Measurements from ENCODE around the gene LRRTM4.
"Not testable (repeated sequence)": the region's sequence is repeated elsewhere in the genome, so short reads cannot be mapped to it uniquely, and the experiment has no call there.

Gene LRRTM4

GRCh38 chr2:77081597-77081996 lies 440.6 kb downstream of the LRRTM4 start:
- Mint-ChIP-seq H3K27me3 (no peaks in the 10 kb centered on the region), H3K27ac (no peak overlapping the region), H3K36me3 (ENCODE audit: low read depth) (no peaks in the 10 kb centered on the region), H3K9me3 (peaks cover 11% of the 10 kb centered on the region), H3K4me1 (ENCODE audit: low read depth) (no peaks in the 10 kb centered on the region), H3K4me3 (no peak overlapping the region)

- Mint-ChIP-seq H3K27ac (no peak overlapping the region), H3K4me1 (ENCODE audit: low read depth) (no peaks in the 10 kb centered on the region), H3K9me3 (peaks cover 4% of the 10 kb centered on the region), H3K4me3 (no peak overlapping the region), H3K36me3 (ENCODE audit: low read depth) (no peaks in the 10 kb centered on the region), H3K27me3 (no peaks in the 10 kb centered on the region)
Observed at GRCh38 chr2:77064324-77064723, 457.9 kb downstream of the LRRTM4 start.

GRCh38 chr2:77054938-77055337 lies 467.2 kb downstream of the LRRTM4 start:
- H3K9me3 Mint-ChIP-seq = peaks cover 12% of the 10 kb centered on the region
- H3K4me1 Mint-ChIP-seq (ENCODE audit: low read depth) = no peaks in the 10 kb centered on the region
- H3K27me3 Mint-ChIP-seq = no peaks in the 10 kb centered on the region
- no peaks in the 10 kb centered on the region for H3K36me3 Mint-ChIP-seq (ENCODE audit: low read depth)
- H3K4me3 Mint-ChIP-seq = no peak overlapping the region
- no peak overlapping the region for H3K27ac Mint-ChIP-seq

- H3K4me3 Mint-ChIP-seq = no peak overlapping the region
- H3K36me3 Mint-ChIP-seq (ENCODE audit: low read depth) = no peaks in the 10 kb centered on the region
- H3K27me3 Mint-ChIP-seq = no peaks in the 10 kb centered on the region
- H3K4me1 Mint-ChIP-seq (ENCODE audit: low read depth) = no peaks in the 10 kb centered on the region
- H3K27ac Mint-ChIP-seq = no peak overlapping the region
- H3K9me3 Mint-ChIP-seq = peaks cover 19% of the 10 kb centered on the region
Observed at GRCh38 chr2:77046339-77046738, 475.8 kb downstream of the LRRTM4 start.

- H3K27me3 Mint-ChIP-seq; H3K4me3 Mint-ChIP-seq; H3K27ac Mint-ChIP-seq; H3K36me3 Mint-ChIP-seq (ENCODE audit: low read depth); H3K4me1 Mint-ChIP-seq (ENCODE audit: low read depth): not testable (repeated sequence)
- peaks cover 19% of the 10 kb centered on the region for H3K9me3 Mint-ChIP-seq
Observed at GRCh38 chr2:77045456-77045855, 476.7 kb downstream of the LRRTM4 start.

GRCh38 chr2:77034445-77034844 lies 487.7 kb downstream of the LRRTM4 start:
- Mint-ChIP-seq H3K27me3 (no peaks in the 10 kb centered on the region), H3K27ac (no peak overlapping the region), H3K4me1 (ENCODE audit: low read depth) (no peaks in the 10 kb centered on the region), H3K9me3 (no peaks in the 10 kb centered on the region), H3K36me3 (ENCODE audit: low read depth) (no peaks in the 10 kb centered on the region), H3K4me3 (no peak overlapping the region)

- not testable (repeated sequence) for H3K4me3 Mint-ChIP-seq; H3K36me3 Mint-ChIP-seq (ENCODE audit: low read depth); H3K9me3 Mint-ChIP-seq; H3K4me1 Mint-ChIP-seq (ENCODE audit: low read depth); H3K27me3 Mint-ChIP-seq; H3K27ac Mint-ChIP-seq
Observed at GRCh38 chr2:77029237-77029636, 492.9 kb downstream of the LRRTM4 start.

GRCh38 chr2:77028032-77028600 lies 494.1 kb downstream of the LRRTM4 start:
- peaks cover 11% of the 10 kb centered on the region for H3K9me3 Mint-ChIP-seq
- H3K4me1 Mint-ChIP-seq (ENCODE audit: low read depth) = no peaks in the 10 kb centered on the region
- no peak overlapping the region for H3K4me3 Mint-ChIP-seq
- H3K36me3 Mint-ChIP-seq (ENCODE audit: low read depth) = no peaks in the 10 kb centered on the region
- H3K27me3 Mint-ChIP-seq = no peaks in the 10 kb centered on the region
- H3K27ac Mint-ChIP-seq = no peak overlapping the region

- no peak overlapping the region for H3K4me3 Mint-ChIP-seq
- H3K27me3 Mint-ChIP-seq = no peaks in the 10 kb centered on the region
- no peaks in the 10 kb centered on the region for H3K36me3 Mint-ChIP-seq (ENCODE audit: low read depth)
- H3K4me1 Mint-ChIP-seq (ENCODE audit: low read depth) = no peaks in the 10 kb centered on the region
- no peak overlapping the region for H3K27ac Mint-ChIP-seq
- H3K9me3 Mint-ChIP-seq = peaks cover 11% of the 10 kb centered on the region
Observed at GRCh38 chr2:77025714-77026113, 496.5 kb downstream of the LRRTM4 start.

GRCh38 chr2:77021161-77021560 lies 501.0 kb downstream of the LRRTM4 start:
- H3K36me3 Mint-ChIP-seq (ENCODE audit: low read depth) = no peaks in the 10 kb centered on the region
- peaks cover 5% of the 10 kb centered on the region for H3K9me3 Mint-ChIP-seq
- H3K4me1 Mint-ChIP-seq (ENCODE audit: low read depth) = no peaks in the 10 kb centered on the region
- no peaks in the 10 kb centered on the region for H3K27me3 Mint-ChIP-seq
- H3K27ac Mint-ChIP-seq = no peak overlapping the region
- H3K4me3 Mint-ChIP-seq = no peak overlapping the region

GRCh38 chr2:77018219-77018618 lies 504.0 kb downstream of the LRRTM4 start:
- H3K27me3 Mint-ChIP-seq = no peaks in the 10 kb centered on the region
- no peak overlapping the region for H3K4me3 Mint-ChIP-seq
- no peaks in the 10 kb centered on the region for H3K4me1 Mint-ChIP-seq (ENCODE audit: low read depth)
- no peaks in the 10 kb centered on the region for H3K9me3 Mint-ChIP-seq
- H3K27ac Mint-ChIP-seq = no peak overlapping the region
- no peaks in the 10 kb centered on the region for H3K36me3 Mint-ChIP-seq (ENCODE audit: low read depth)

- Mint-ChIP-seq H3K27me3 (no peaks in the 10 kb centered on the region), H3K36me3 (ENCODE audit: low read depth) (no peaks in the 10 kb centered on the region), H3K4me1 (ENCODE audit: low read depth) (no peaks in the 10 kb centered on the region)
Observed at GRCh38 chr2:77017355-77017745, 504.8 kb downstream of the LRRTM4 start.

GRCh38 chr2:77016443-77017354 lies 505.5 kb downstream of the LRRTM4 start:
- Mint-ChIP-seq H3K9me3 (peaks cover 4% of the 10 kb centered on the region), H3K36me3 (ENCODE audit: low read depth) (no peaks in the 10 kb centered on the region), H3K27ac (no peak overlapping the region), H3K4me3 (no peak overlapping the region), H3K4me1 (ENCODE audit: low read depth) (no peaks in the 10 kb centered on the region), H3K27me3 (no peaks in the 10 kb centered on the region)

More at GRCh38 chr2:77017355-77017745, 504.8 kb downstream of the LRRTM4 start:
- Mint-ChIP-seq H3K27ac (no peak overlapping the region), H3K9me3 (peaks cover 1% of the 10 kb centered on the region), H3K4me3 (no peak overlapping the region)

GRCh38 chr2:77013953-77014352 lies 508.2 kb downstream of the LRRTM4 start:
- H3K4me1 Mint-ChIP-seq (ENCODE audit: low read depth) = no peaks in the 10 kb centered on the region

GRCh38 chr2:77013457-77013856 lies 508.7 kb downstream of the LRRTM4 start:
- Mint-ChIP-seq H3K27ac (no peak overlapping the region), H3K36me3 (ENCODE audit: low read depth) (no peaks in the 10 kb centered on the region), H3K9me3 (peaks cover 4% of the 10 kb centered on the region), H3K4me1 (ENCODE audit: low read depth) (no peaks in the 10 kb centered on the region), H3K27me3 (no peaks in the 10 kb centered on the region), H3K4me3 (no peak overlapping the region)

More at GRCh38 chr2:77013953-77014352, 508.2 kb downstream of the LRRTM4 start:
- Mint-ChIP-seq H3K36me3 (ENCODE audit: low read depth) (no peaks in the 10 kb centered on the region), H3K27me3 (no peaks in the 10 kb centered on the region), H3K27ac (no peak overlapping the region), H3K4me3 (no peak overlapping the region), H3K9me3 (peaks cover 4% of the 10 kb centered on the region)
